ENCODE data around the gene LRRIQ3. TPM values are rescaled to one million over a fixed set of nuclear protein-coding genes. Genes with fewer than 3 reads are reported as not detected.

LRRIQ3 gene
- polyA plus RNA-seq, 4 donors = 0.40 to 5.7 (median 4.4) TPM

Other genes with a start within 250 kb of the LRRIQ3 start
- 10 to 100 TPM; 21.6 to 34.8 (median 26.4) TPM for gene FPGT, start 66 bp upstream of the LRRIQ3 start, polyA plus RNA-seq (ENCODE audit: insufficient read length in 4 of 4)
- 1 to 10 TPM; 1.1 to 1.8 (median 1.5) TPM for gene TNNI3K, start 37.2 kb upstream of the LRRIQ3 start, polyA plus RNA-seq (ENCODE audit: insufficient read length in 4 of 4)

Data from left renal pelvis (tissue), 4 donors.